SK-N-MC (cell line): ENCODE results near the gene PKNOX2.

Experiments
- EZH2 ChIP-seq: fragments of 200-600 bp; sonication (generic); IDR thresholded peaks from one replicate; pipeline ENCODE4 v1.6.1; 2017; ENCODE audit warnings: antibody characterized with exemption
- FOXP2 ChIP-seq: optimal IDR thresholded peaks from 2 replicates; pipeline ENCODE3; 2011; ENCODE audit warnings: mild to moderate bottlenecking, moderate library complexity; ENCODE audit not compliant: insufficient read depth; ENCODE audit errors: extremely low read length, control extremely low read depth
- POLR2AphosphoS5 ChIP-seq: IDR thresholded peaks from 2 replicates; pipeline ENCODE4 v1.6.1; 2012; ENCODE audit warnings: mild to moderate bottlenecking, low read depth, low read length, borderline replicate concordance

GRCh38 chr11:125373426-125374391 lies 209.2 kb downstream of the PKNOX2 start:
- no peak for TF ChIP-seq EZH2
- no peak for TF ChIP-seq POLR2AphosphoS5
- TF ChIP-seq FOXP2: no peak
